ENCODE data around the gene RAD23B.

Gene RAD23B

GRCh38 chr9:107323836-107324585 is 40.9 kb downstream of the RAD23B start:
- TF ChIP-seq POLR2AphosphoS5 (IDR thresholded peaks at IDR 0.05; ENCODE audit: low read depth, low read length): no peak
- TF ChIP-seq PAX5 (IDR thresholded peaks at IDR 0.05; ENCODE audit: insufficient read depth, low read length, severe bottlenecking): no peak
- no peak for TF ChIP-seq TAF1 (IDR thresholded peaks at IDR 0.05; ENCODE audit: low read depth, low read length)
- TF ChIP-seq POLR2A (IDR thresholded peaks at IDR 0.05; ENCODE audit: low read depth, low read length): no peak
- TF ChIP-seq SPI1 (IDR thresholded peaks at IDR 0.05; ENCODE audit: low read depth, low read length): no peak
- no peak for TF ChIP-seq POU2F2 (IDR thresholded peaks at IDR 0.05; ENCODE audit: low read depth, low read length)
- DNase-seq (ENCODE audit: insufficient read length, low spot score) (no peak), FAIRE-seq (no peak)

GRCh38 chr9:107325842-107326241 is 42.8 kb downstream of the RAD23B start:
- TF ChIP-seq PAX5 (IDR thresholded peaks at IDR 0.05; ENCODE audit: insufficient read depth, low read length, severe bottlenecking): no peak
- no peak for TF ChIP-seq SPI1 (IDR thresholded peaks at IDR 0.05; ENCODE audit: low read depth, low read length)
- TF ChIP-seq POLR2A (IDR thresholded peaks at IDR 0.05; ENCODE audit: low read depth, low read length): no peak
- no peak for TF ChIP-seq POU2F2 (IDR thresholded peaks at IDR 0.05; ENCODE audit: low read depth, low read length)
- no peak for TF ChIP-seq POLR2AphosphoS5 (IDR thresholded peaks at IDR 0.05; ENCODE audit: low read depth, low read length)
- TF ChIP-seq TAF1 (IDR thresholded peaks at IDR 0.05; ENCODE audit: low read depth, low read length): no peak
- no peak for DNase-seq (ENCODE audit: insufficient read length, low spot score)
- no peak for FAIRE-seq

- FAIRE-seq (no peak), DNase-seq (ENCODE audit: insufficient read length, low spot score) (no peak)
- TF ChIP-seq POLR2A (IDR thresholded peaks at IDR 0.05; ENCODE audit: low read depth, low read length) (no peak), POLR2AphosphoS5 (IDR thresholded peaks at IDR 0.05; ENCODE audit: low read depth, low read length) (no peak), SPI1 (IDR thresholded peaks at IDR 0.05; ENCODE audit: low read depth, low read length) (no peak), PAX5 (IDR thresholded peaks at IDR 0.05; ENCODE audit: insufficient read depth, low read length, severe bottlenecking) (no peak), TAF1 (IDR thresholded peaks at IDR 0.05; ENCODE audit: low read depth, low read length) (no peak), POU2F2 (IDR thresholded peaks at IDR 0.05; ENCODE audit: low read depth, low read length) (no peak)
These were observed 45.4 kb downstream of the RAD23B start for GRCh38 chr9:107328510-107328909.

GRCh38 chr9:107330420-107330819 is 47.3 kb downstream of the RAD23B start:
- TF ChIP-seq POLR2AphosphoS5 (IDR thresholded peaks at IDR 0.05; ENCODE audit: low read depth, low read length): no peak
- no peak for TF ChIP-seq SPI1 (IDR thresholded peaks at IDR 0.05; ENCODE audit: low read depth, low read length)
- TF ChIP-seq TAF1 (IDR thresholded peaks at IDR 0.05; ENCODE audit: low read depth, low read length): no peak
- TF ChIP-seq PAX5 (IDR thresholded peaks at IDR 0.05; ENCODE audit: insufficient read depth, low read length, severe bottlenecking): no peak
- TF ChIP-seq POU2F2 (IDR thresholded peaks at IDR 0.05; ENCODE audit: low read depth, low read length): no peak
- TF ChIP-seq POLR2A (IDR thresholded peaks at IDR 0.05; ENCODE audit: low read depth, low read length): no peak
- FAIRE-seq: no peak
- no peak for DNase-seq (ENCODE audit: insufficient read length, low spot score)

GRCh38 chr9:107332883-107333282 is 49.8 kb downstream of the RAD23B start:
- TF ChIP-seq POU2F2 (IDR thresholded peaks at IDR 0.05; ENCODE audit: low read depth, low read length) (no peak), POLR2A (IDR thresholded peaks at IDR 0.05; ENCODE audit: low read depth, low read length) (no peak), PAX5 (IDR thresholded peaks at IDR 0.05; ENCODE audit: insufficient read depth, low read length, severe bottlenecking) (no peak), POLR2AphosphoS5 (IDR thresholded peaks at IDR 0.05; ENCODE audit: low read depth, low read length) (no peak), SPI1 (IDR thresholded peaks at IDR 0.05; ENCODE audit: low read depth, low read length) (no peak), TAF1 (IDR thresholded peaks at IDR 0.05; ENCODE audit: low read depth, low read length) (no peak)
- FAIRE-seq: no peak
- no peak for DNase-seq (ENCODE audit: insufficient read length, low spot score)

GRCh38 chr9:107333363-107333762 is 50.3 kb downstream of the RAD23B start:
- no peak for FAIRE-seq
- TF ChIP-seq POLR2A (IDR thresholded peaks at IDR 0.05; ENCODE audit: low read depth, low read length) (no peak; the same call in 1 of the 2 replicates), POLR2AphosphoS5 (IDR thresholded peaks at IDR 0.05; ENCODE audit: low read depth, low read length) (peak; percentile 56)
- no peak for DNase-seq (ENCODE audit: insufficient read length, low spot score)

GRCh38 chr9:107334103-107334776 is 51.2 kb downstream of the RAD23B start:
- no peak for FAIRE-seq
- no peak for TF ChIP-seq SPI1 (IDR thresholded peaks at IDR 0.05; ENCODE audit: low read depth, low read length)
- peak; percentile 67 for TF ChIP-seq POLR2AphosphoS5 (IDR thresholded peaks at IDR 0.05; ENCODE audit: low read depth, low read length)
- TF ChIP-seq TAF1 (IDR thresholded peaks at IDR 0.05; ENCODE audit: low read depth, low read length): no peak
- no peak for TF ChIP-seq POLR2A (IDR thresholded peaks at IDR 0.05; ENCODE audit: low read depth, low read length)
- no peak for TF ChIP-seq PAX5 (IDR thresholded peaks at IDR 0.05; ENCODE audit: insufficient read depth, low read length, severe bottlenecking)
- no peak for TF ChIP-seq POU2F2 (IDR thresholded peaks at IDR 0.05; ENCODE audit: low read depth, low read length)
- no peak for DNase-seq (ENCODE audit: insufficient read length, low spot score)

- TF ChIP-seq TAF1 (IDR thresholded peaks at IDR 0.05; ENCODE audit: low read depth, low read length) (no peak), PAX5 (IDR thresholded peaks at IDR 0.05; ENCODE audit: insufficient read depth, low read length, severe bottlenecking) (no peak), POLR2AphosphoS5 (IDR thresholded peaks at IDR 0.05; ENCODE audit: low read depth, low read length) (no peak), POLR2A (IDR thresholded peaks at IDR 0.05; ENCODE audit: low read depth, low read length) (no peak), POU2F2 (IDR thresholded peaks at IDR 0.05; ENCODE audit: low read depth, low read length) (no peak), SPI1 (IDR thresholded peaks at IDR 0.05; ENCODE audit: low read depth, low read length) (no peak)
- FAIRE-seq (peak; percentile 9), DNase-seq (ENCODE audit: insufficient read length, low spot score) (no peak)
These were observed 52.3 kb downstream of the RAD23B start for GRCh38 chr9:107335331-107335730.

- FAIRE-seq: no peak
- TF ChIP-seq POLR2A (IDR thresholded peaks at IDR 0.05; ENCODE audit: low read depth, low read length): no peak
- TF ChIP-seq SPI1 (IDR thresholded peaks at IDR 0.05; ENCODE audit: low read depth, low read length): no peak
- no peak for TF ChIP-seq TAF1 (IDR thresholded peaks at IDR 0.05; ENCODE audit: low read depth, low read length)
- no peak for TF ChIP-seq POLR2AphosphoS5 (IDR thresholded peaks at IDR 0.05; ENCODE audit: low read depth, low read length)
- no peak for TF ChIP-seq POU2F2 (IDR thresholded peaks at IDR 0.05; ENCODE audit: low read depth, low read length)
- no peak for TF ChIP-seq PAX5 (IDR thresholded peaks at IDR 0.05; ENCODE audit: insufficient read depth, low read length, severe bottlenecking)
- DNase-seq (ENCODE audit: insufficient read length, low spot score): no peak
These were observed 53.8 kb downstream of the RAD23B start for GRCh38 chr9:107336718-107337360.

Measured in GM12891 (cell line).